Neural cell (in vitro differentiated cells): ENCODE measurements around the gene SERPINE1.

ENCODE experiments used
- POLR2AphosphoS5 ChIP-seq: IDR thresholded peaks from 2 replicates; pipeline ENCODE4 v1.6.1; 2012
- RAD21 ChIP-seq: fragments of 450-650 bp; conservative IDR thresholded peaks from 2 replicates; pipeline ENCODE4 v1.6.1; 2014; ENCODE audit warnings: antibody characterized with exemption, mild to moderate bottlenecking, moderate library complexity
- TF ChIP-seq, protein P1 (sequence below): IDR thresholded peaks from 2 replicates; pipeline ENCODE4 v1.6.1; 2012; ENCODE audit warnings: borderline replicate concordance
- TF ChIP-seq, protein P2 (sequence below): fragments of 450-650 bp; IDR thresholded peaks from 2 replicates; pipeline ENCODE4 v1.5.1; 2014; ENCODE audit warnings: antibody characterized with exemption, mild to moderate bottlenecking, moderate library complexity; ENCODE audit not compliant: poor library complexity, severe bottlenecking

DNA sequence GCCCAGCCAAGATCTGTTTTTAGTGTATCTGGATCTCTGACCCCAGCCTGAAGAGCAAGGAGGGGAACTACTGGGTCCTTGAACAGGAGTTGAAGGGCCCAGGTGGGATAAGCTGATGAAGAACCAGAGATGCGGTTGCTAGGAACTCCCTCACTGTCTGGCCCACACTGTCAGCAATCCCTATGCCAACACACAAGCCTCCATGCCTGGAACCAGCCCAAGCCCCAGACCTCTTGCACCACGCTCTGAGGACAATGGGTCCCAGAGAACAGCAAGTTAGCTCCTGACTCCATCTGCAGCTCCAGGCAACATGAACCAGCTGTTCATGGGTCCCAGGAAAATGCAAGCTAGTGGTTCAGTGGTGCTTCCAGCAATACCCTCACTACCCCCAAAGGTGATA, 50.7 kb downstream of the SERPINE1 start:
- TF ChIP-seq, protein P1, sequence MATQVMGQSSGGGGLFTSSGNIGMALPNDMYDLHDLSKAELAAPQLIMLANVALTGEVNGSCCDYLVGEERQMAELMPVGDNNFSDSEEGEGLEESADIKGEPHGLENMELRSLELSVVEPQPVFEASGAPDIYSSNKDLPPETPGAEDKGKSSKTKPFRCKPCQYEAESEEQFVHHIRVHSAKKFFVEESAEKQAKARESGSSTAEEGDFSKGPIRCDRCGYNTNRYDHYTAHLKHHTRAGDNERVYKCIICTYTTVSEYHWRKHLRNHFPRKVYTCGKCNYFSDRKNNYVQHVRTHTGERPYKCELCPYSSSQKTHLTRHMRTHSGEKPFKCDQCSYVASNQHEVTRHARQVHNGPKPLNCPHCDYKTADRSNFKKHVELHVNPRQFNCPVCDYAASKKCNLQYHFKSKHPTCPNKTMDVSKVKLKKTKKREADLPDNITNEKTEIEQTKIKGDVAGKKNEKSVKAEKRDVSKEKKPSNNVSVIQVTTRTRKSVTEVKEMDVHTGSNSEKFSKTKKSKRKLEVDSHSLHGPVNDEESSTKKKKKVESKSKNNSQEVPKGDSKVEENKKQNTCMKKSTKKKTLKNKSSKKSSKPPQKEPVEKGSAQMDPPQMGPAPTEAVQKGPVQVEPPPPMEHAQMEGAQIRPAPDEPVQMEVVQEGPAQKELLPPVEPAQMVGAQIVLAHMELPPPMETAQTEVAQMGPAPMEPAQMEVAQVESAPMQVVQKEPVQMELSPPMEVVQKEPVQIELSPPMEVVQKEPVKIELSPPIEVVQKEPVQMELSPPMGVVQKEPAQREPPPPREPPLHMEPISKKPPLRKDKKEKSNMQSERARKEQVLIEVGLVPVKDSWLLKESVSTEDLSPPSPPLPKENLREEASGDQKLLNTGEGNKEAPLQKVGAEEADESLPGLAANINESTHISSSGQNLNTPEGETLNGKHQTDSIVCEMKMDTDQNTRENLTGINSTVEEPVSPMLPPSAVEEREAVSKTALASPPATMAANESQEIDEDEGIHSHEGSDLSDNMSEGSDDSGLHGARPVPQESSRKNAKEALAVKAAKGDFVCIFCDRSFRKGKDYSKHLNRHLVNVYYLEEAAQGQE: no peak
- TF ChIP-seq RAD21 (no peak), POLR2AphosphoS5 (no peak)
- TF ChIP-seq, protein P2, sequence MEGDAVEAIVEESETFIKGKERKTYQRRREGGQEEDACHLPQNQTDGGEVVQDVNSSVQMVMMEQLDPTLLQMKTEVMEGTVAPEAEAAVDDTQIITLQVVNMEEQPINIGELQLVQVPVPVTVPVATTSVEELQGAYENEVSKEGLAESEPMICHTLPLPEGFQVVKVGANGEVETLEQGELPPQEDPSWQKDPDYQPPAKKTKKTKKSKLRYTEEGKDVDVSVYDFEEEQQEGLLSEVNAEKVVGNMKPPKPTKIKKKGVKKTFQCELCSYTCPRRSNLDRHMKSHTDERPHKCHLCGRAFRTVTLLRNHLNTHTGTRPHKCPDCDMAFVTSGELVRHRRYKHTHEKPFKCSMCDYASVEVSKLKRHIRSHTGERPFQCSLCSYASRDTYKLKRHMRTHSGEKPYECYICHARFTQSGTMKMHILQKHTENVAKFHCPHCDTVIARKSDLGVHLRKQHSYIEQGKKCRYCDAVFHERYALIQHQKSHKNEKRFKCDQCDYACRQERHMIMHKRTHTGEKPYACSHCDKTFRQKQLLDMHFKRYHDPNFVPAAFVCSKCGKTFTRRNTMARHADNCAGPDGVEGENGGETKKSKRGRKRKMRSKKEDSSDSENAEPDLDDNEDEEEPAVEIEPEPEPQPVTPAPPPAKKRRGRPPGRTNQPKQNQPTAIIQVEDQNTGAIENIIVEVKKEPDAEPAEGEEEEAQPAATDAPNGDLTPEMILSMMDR: no peak
